ENCODE data around the gene GORASP2.

Gene GORASP2

DNA sequence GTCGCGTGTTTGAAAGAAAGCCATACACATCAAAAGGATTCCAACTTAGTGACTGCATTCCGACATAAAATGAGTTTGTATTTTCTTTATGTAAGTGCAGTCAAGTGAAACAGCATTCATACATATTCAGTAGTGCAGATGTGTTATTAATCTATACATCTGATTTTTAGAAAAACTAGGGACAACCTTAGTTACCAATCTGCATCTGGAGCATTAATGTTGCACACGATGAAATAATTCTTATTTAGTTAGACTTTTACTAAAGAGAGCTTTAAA lies 1.9 kb downstream of the GORASP2 start:
- no peak for ATAC-seq
- TF ChIP-seq ISL1 (CRISPR knock-in tag; IDR thresholded peaks at IDR 0.05) (no peak), PPARA (CRISPR knock-in tag; IDR thresholded peaks at IDR 0.05; ENCODE audit: borderline replicate concordance) (no peak), SNAI2 (CRISPR knock-in tag; IDR thresholded peaks at IDR 0.05) (no peak), ZNF565 (CRISPR knock-in tag; conservative IDR thresholded peaks at IDR 0.05; ENCODE audit: low read depth) (no peak), BACH2 (CRISPR knock-in tag; IDR thresholded peaks at IDR 0.05; ENCODE audit: borderline replicate concordance) (no peak), ZNF8 (CRISPR knock-in tag; IDR thresholded peaks at IDR 0.05) (no peak), CSDC2 (CRISPR knock-in tag; IDR thresholded peaks at IDR 0.05) (no peak), ZC3H10 (CRISPR knock-in tag; IDR thresholded peaks at IDR 0.05) (no peak), ARNTL (CRISPR knock-in tag; IDR thresholded peaks at IDR 0.05; ENCODE audit: borderline replicate concordance, low read depth) (no peak), RARB (CRISPR knock-in tag; IDR thresholded peaks at IDR 0.05) (no peak), ZNF70 (CRISPR knock-in tag; IDR thresholded peaks at IDR 0.05) (no peak), ESRRG (CRISPR knock-in tag; IDR thresholded peaks at IDR 0.05) (no peak), ZFP30 (CRISPR knock-in tag; IDR thresholded peaks at IDR 0.05) (no peak)
- TF ChIP-seq, protein P1, sequence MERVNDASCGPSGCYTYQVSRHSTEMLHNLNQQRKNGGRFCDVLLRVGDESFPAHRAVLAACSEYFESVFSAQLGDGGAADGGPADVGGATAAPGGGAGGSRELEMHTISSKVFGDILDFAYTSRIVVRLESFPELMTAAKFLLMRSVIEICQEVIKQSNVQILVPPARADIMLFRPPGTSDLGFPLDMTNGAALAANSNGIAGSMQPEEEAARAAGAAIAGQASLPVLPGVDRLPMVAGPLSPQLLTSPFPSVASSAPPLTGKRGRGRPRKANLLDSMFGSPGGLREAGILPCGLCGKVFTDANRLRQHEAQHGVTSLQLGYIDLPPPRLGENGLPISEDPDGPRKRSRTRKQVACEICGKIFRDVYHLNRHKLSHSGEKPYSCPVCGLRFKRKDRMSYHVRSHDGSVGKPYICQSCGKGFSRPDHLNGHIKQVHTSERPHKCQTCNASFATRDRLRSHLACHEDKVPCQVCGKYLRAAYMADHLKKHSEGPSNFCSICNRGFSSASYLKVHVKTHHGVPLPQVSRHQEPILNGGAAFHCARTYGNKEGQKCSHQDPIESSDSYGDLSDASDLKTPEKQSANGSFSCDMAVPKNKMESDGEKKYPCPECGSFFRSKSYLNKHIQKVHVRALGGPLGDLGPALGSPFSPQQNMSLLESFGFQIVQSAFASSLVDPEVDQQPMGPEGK (CRISPR knock-in tag; IDR thresholded peaks at IDR 0.05; ENCODE audit: borderline replicate concordance), result no peak
- TF ChIP-seq, protein P2, sequence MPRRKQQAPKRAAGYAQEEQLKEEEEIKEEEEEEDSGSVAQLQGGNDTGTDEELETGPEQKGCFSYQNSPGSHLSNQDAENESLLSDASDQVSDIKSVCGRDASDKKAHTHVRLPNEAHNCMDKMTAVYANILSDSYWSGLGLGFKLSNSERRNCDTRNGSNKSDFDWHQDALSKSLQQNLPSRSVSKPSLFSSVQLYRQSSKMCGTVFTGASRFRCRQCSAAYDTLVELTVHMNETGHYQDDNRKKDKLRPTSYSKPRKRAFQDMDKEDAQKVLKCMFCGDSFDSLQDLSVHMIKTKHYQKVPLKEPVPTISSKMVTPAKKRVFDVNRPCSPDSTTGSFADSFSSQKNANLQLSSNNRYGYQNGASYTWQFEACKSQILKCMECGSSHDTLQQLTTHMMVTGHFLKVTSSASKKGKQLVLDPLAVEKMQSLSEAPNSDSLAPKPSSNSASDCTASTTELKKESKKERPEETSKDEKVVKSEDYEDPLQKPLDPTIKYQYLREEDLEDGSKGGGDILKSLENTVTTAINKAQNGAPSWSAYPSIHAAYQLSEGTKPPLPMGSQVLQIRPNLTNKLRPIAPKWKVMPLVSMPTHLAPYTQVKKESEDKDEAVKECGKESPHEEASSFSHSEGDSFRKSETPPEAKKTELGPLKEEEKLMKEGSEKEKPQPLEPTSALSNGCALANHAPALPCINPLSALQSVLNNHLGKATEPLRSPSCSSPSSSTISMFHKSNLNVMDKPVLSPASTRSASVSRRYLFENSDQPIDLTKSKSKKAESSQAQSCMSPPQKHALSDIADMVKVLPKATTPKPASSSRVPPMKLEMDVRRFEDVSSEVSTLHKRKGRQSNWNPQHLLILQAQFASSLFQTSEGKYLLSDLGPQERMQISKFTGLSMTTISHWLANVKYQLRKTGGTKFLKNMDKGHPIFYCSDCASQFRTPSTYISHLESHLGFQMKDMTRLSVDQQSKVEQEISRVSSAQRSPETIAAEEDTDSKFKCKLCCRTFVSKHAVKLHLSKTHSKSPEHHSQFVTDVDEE (CRISPR knock-in tag; IDR thresholded peaks at IDR 0.05), result no peak
- TF ChIP-seq, protein P3, sequence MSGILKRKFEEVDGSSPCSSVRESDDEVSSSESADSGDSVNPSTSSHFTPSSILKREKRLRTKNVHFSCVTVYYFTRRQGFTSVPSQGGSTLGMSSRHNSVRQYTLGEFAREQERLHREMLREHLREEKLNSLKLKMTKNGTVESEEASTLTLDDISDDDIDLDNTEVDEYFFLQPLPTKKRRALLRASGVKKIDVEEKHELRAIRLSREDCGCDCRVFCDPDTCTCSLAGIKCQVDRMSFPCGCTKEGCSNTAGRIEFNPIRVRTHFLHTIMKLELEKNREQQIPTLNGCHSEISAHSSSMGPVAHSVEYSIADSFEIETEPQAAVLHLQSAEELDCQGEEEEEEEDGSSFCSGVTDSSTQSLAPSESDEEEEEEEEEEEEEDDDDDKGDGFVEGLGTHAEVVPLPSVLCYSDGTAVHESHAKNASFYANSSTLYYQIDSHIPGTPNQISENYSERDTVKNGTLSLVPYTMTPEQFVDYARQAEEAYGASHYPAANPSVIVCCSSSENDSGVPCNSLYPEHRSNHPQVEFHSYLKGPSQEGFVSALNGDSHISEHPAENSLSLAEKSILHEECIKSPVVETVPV (CRISPR knock-in tag; IDR thresholded peaks at IDR 0.05), result no peak
- TF ChIP-seq, protein P4, sequence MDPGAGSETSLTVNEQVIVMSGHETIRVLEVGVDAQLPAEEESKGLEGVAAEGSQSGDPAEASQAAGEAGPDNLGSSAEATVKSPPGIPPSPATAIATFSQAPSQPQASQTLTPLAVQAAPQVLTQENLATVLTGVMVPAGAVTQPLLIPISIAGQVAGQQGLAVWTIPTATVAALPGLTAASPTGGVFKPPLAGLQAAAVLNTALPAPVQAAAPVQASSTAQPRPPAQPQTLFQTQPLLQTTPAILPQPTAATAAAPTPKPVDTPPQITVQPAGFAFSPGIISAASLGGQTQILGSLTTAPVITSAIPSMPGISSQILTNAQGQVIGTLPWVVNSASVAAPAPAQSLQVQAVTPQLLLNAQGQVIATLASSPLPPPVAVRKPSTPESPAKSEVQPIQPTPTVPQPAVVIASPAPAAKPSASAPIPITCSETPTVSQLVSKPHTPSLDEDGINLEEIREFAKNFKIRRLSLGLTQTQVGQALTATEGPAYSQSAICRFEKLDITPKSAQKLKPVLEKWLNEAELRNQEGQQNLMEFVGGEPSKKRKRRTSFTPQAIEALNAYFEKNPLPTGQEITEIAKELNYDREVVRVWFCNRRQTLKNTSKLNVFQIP (CRISPR knock-in tag; IDR thresholded peaks at IDR 0.05; ENCODE audit: borderline replicate concordance, low read depth), result no peak

DNA sequence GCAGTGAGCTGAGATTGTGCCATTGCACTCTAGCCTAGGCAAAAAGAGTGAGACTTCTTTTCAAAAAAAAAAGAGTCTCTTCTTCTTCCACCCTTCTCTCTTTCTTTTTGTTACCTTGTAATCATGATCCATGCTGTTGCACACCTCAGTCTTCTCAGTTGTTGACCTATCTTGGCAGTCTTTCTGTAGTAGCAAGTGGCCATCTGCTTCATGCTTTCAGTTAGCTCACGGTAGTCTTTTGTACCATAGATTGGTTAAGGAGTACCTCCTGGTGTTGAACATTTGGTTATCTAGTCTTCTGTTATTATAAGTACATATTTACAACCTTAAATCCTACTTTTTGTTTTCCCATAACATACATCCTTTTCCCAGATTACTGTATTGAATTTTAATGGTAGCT lies 3.1 kb downstream of the GORASP2 start:
- no peak for TF ChIP-seq RARB (CRISPR knock-in tag; IDR thresholded peaks at IDR 0.05)
- TF ChIP-seq ESRRG (CRISPR knock-in tag; IDR thresholded peaks at IDR 0.05), result no peak
- TF ChIP-seq ZNF70 (CRISPR knock-in tag; IDR thresholded peaks at IDR 0.05), result no peak
- no peak for TF ChIP-seq ZFP30 (CRISPR knock-in tag; IDR thresholded peaks at IDR 0.05)
- TF ChIP-seq ZNF565 (CRISPR knock-in tag; conservative IDR thresholded peaks at IDR 0.05; ENCODE audit: low read depth), result no peak
- no peak for TF ChIP-seq BACH2 (CRISPR knock-in tag; IDR thresholded peaks at IDR 0.05; ENCODE audit: borderline replicate concordance)
- no peak for TF ChIP-seq ZC3H10 (CRISPR knock-in tag; IDR thresholded peaks at IDR 0.05)
- TF ChIP-seq, protein P3 (CRISPR knock-in tag; IDR thresholded peaks at IDR 0.05), result no peak
- TF ChIP-seq ZFP3 (CRISPR knock-in tag; IDR thresholded peaks at IDR 0.05), result no peak
- ATAC-seq, result no peak

DNA sequence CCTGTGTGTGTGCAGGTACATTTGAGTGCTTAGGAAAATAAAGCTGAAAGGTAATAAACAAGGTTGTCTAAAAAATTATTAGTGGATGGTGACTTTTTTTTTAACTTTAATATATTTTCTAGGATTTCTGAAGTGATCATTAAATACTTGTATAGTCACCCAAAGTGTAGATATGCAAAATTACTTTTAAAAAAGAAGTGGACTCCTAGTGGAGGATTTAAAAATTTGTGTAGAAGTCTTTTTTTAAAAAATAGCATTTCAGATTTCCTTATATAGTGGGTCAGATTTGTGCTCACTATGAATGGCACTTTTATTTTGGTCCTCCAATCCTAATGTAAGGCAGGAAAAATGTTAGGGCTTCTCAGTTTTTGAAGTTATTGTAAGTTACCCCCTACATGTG lies 3.9 kb downstream of the GORASP2 start:
- TF ChIP-seq ZFP30 (CRISPR knock-in tag; IDR thresholded peaks at IDR 0.05), result no peak
- no peak for TF ChIP-seq TCF4 (CRISPR knock-in tag; IDR thresholded peaks at IDR 0.05; ENCODE audit: borderline replicate concordance)
- no peak for ATAC-seq
